Measurements from ENCODE around the gene SLC7A5. TPM values are rescaled to one million over a fixed set of nuclear protein-coding genes. Genes with fewer than 3 reads are reported as not detected.

SLC7A5 gene
- total RNA-seq, 2 experiments from 2014 or later = 140 to 283 TPM

Small RNAs within 50 kb of the gene (microRNA-seq; reads per million reads assigned to microRNA genes)
- gene MIR6775 (ENCODE audit: borderline replicate concordance) = not detected

Small RNAs within 50 kb of the gene (small RNA-seq; reads per million reads assigned to genes)
- not detected for gene MIR6775

Other genes with a start within 250 kb of the SLC7A5 start
- 146 and 147 TPM in 2 replicates for gene KLHDC4, start 103.5 kb downstream of the SLC7A5 start, total RNA-seq (2014; rRNA removed; shearing (Covaris generic))
- gene KLHDC4, start 103.5 kb downstream of the SLC7A5 start, total RNA-seq (2022) = 213 and 233 TPM in 2 replicates
- not detected in 2 replicates for gene CA5A, start 67.0 kb upstream of the SLC7A5 start, total RNA-seq (2014; rRNA removed; shearing (Covaris generic))
- not detected in 2 replicates for gene CA5A, start 67.0 kb upstream of the SLC7A5 start, total RNA-seq (2022)
- 37.1 and 39.6 TPM in 2 replicates for gene BANP, start 81.9 kb upstream of the SLC7A5 start, total RNA-seq (2014; rRNA removed; shearing (Covaris generic))
- 55.8 and 58.0 TPM in 2 replicates for gene BANP, start 81.9 kb upstream of the SLC7A5 start, total RNA-seq (2022)